Measurements from ENCODE around the gene ASAP3.
A peak's percentile ranks its signal among the peaks of the same experiment; 100 is the strongest.
"Not testable (repeated sequence)": the region's sequence is repeated elsewhere in the genome, so short reads cannot be mapped to it uniquely, and the experiment has no call there.

ASAP3 gene

DNA sequence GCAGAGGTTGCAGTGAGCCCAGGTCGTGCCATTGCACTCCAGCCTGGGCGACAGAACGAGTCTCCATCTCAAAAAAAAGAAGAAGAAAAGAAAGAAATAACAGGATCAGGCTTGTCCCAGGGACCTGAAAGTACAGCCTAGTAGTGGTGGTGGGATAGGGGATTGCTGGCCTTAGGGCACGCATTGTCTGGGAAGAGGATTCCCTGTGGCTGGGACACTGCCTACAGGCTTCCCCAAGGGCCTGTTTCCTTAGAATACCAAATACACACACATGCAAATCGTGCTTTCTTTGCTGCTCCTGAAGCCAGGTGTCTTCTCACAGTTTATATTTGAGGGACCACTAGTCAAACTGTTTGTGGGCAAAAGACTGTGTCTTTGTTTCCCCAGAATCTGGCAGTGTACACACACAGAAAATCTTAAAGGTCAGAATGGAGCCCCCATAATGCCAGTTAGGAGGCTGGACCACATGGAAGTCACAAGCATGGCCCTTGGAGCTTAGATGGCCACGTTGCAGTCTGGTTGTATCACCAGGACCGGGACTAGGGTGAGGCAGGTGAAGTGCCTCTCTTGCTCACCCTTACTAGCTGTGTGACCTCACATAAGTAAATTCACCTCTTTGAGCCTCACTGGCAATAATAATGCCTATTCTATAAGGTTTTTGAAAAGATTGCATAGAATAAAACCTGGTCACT lies 12.7 kb upstream of the ASAP3 start:
- TF ChIP-seq ZFX (IDR thresholded peaks at IDR 0.05; ENCODE audit: borderline replicate concordance), result no peak
- TF ChIP-seq, protein P1, sequence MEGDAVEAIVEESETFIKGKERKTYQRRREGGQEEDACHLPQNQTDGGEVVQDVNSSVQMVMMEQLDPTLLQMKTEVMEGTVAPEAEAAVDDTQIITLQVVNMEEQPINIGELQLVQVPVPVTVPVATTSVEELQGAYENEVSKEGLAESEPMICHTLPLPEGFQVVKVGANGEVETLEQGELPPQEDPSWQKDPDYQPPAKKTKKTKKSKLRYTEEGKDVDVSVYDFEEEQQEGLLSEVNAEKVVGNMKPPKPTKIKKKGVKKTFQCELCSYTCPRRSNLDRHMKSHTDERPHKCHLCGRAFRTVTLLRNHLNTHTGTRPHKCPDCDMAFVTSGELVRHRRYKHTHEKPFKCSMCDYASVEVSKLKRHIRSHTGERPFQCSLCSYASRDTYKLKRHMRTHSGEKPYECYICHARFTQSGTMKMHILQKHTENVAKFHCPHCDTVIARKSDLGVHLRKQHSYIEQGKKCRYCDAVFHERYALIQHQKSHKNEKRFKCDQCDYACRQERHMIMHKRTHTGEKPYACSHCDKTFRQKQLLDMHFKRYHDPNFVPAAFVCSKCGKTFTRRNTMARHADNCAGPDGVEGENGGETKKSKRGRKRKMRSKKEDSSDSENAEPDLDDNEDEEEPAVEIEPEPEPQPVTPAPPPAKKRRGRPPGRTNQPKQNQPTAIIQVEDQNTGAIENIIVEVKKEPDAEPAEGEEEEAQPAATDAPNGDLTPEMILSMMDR (IDR thresholded peaks at IDR 0.05), result no peak
- no peak overlapping the region for H3K27ac ChIP-seq

DNA sequence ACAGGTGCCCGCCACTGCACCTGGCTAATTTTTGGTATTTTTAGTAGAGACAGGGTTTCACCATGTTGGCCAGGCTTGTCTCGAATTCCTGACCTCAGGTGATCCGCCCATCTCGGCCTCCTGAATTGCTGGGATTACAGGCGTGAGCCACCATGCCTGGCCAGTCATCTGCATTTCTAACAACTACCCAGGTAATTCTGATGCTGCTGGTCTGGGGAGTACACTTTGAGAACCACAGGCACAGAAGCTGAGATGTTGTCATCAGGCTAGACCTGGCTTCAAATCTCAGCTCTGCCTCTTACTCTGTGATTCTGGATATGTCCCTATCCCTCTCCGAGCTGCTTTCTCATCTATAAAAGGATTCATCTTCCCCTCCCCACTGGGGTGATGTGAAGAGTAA lies 10.9 kb upstream of the ASAP3 start:
- not testable (repeated sequence) for H3K27ac ChIP-seq

DNA sequence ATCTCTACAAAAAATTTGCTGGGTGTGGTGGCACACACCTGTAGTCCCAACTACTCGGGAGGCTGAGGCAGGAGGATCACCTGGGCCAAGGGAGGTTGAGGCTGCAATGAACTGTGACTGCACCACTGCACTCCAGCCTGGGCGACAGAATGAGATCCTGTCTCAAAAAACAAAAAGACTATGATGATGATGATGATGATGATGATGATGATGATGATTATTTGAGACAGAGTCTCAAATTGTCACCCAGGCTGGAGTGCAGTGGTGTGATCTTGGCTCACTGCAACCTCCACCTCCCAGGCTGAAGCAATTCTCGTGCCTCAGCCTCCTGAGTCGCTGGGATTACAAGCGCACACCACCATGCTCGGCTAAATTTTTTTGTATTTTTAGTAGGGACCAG lies 8.8 kb upstream of the ASAP3 start:
- not testable (repeated sequence) for H3K27ac ChIP-seq

DNA sequence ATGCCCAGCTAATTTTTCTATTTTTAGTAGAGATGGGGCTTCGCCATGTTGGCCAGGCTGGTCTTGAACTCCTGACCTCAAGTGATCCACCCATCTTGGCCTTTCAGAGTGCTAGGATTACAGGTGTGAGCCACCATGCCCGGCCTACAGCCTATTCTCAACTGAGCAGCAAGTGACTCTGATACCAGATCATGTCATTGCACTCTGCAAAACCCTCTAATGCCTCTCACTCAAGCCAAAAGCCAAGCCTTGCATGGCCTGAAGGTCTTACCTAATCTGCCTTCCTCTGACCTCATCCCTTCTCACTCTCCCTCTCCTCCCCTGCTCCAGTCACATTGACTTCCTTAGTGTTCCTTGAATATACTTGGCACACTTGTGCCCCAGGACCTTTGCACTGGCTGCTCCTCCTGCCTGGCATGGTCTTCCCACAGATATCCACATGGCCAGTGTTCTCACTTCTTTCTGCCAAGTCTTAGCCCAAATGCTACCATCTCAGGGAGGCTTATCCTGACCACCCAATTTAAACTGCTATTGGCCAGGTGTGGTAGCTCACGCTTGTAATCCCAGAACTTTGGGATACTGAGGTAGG lies 8.2 kb upstream of the ASAP3 start:
- TF ChIP-seq, protein P1 (IDR thresholded peaks at IDR 0.05), result no peak
- TF ChIP-seq ZFX (IDR thresholded peaks at IDR 0.05; ENCODE audit: borderline replicate concordance), result no peak
- no peak overlapping the region for H3K27ac ChIP-seq

DNA sequence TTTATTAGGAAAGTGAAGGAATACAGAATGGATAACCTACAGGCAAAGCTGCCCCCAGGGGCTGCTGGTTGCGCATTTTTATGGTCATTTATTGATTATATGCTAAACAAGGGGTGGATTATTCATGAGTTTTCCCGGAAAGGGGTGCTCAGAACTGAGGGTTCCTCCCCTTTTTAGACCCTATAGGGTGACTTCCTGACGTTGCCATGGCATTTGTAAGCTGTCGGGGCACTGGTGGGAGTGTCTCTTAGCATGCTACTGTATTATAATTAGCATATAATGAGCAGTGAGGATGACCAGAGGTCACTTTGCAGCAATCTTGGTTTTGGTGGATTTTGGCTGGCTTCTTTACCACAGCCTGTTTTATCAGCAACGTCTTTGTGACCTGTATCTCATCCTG lies 5.9 kb upstream of the ASAP3 start:
- H3K27ac ChIP-seq, result no peak overlapping the region
- TF ChIP-seq, protein P1 (IDR thresholded peaks at IDR 0.05), result no peak
- no peak for TF ChIP-seq ZFX (IDR thresholded peaks at IDR 0.05; ENCODE audit: borderline replicate concordance)

GRCh38 chr1:23485002-23485332 lies 988 bp upstream of the ASAP3 start:
- peak overlapping the region; percentile 81; the same call in 1 of the 2 replicates for H3K27ac ChIP-seq
- TF ChIP-seq ZFX (IDR thresholded peaks at IDR 0.05; ENCODE audit: borderline replicate concordance), result no peak
- TF ChIP-seq, protein P1 (IDR thresholded peaks at IDR 0.05), result no peak

GRCh38 chr1:23484253-23485001 lies 448 bp upstream of the ASAP3 start:
- TF ChIP-seq ZFX (IDR thresholded peaks at IDR 0.05; ENCODE audit: borderline replicate concordance), result no peak
- TF ChIP-seq, protein P1 (IDR thresholded peaks at IDR 0.05), result peak; percentile 4; the same call in 1 of the 2 replicates
- H3K27ac ChIP-seq, result peak overlapping the region; percentile 81

GRCh38 chr1:23481904-23482303 lies 2.1 kb downstream of the ASAP3 start:
- TF ChIP-seq, protein P1 (IDR thresholded peaks at IDR 0.05), result no peak
- TF ChIP-seq ZFX (IDR thresholded peaks at IDR 0.05; ENCODE audit: borderline replicate concordance), result no peak

More at GRCh38 chr1:23481904-23482303, 2.1 kb downstream of the ASAP3 start:
- H3K27ac ChIP-seq, result no peak overlapping the region
